GM19099 (cell line): ENCODE data around the gene GFI1B.

Source experiments
- POLR2A ChIP-seq: IDR thresholded peaks from 3 replicates; pipeline ENCODE4 v1.6.1; 2011; ENCODE audit warnings: low read depth; ENCODE audit not compliant: insufficient read length; ENCODE audit errors: extremely low read depth

GFI1B gene

DNA sequence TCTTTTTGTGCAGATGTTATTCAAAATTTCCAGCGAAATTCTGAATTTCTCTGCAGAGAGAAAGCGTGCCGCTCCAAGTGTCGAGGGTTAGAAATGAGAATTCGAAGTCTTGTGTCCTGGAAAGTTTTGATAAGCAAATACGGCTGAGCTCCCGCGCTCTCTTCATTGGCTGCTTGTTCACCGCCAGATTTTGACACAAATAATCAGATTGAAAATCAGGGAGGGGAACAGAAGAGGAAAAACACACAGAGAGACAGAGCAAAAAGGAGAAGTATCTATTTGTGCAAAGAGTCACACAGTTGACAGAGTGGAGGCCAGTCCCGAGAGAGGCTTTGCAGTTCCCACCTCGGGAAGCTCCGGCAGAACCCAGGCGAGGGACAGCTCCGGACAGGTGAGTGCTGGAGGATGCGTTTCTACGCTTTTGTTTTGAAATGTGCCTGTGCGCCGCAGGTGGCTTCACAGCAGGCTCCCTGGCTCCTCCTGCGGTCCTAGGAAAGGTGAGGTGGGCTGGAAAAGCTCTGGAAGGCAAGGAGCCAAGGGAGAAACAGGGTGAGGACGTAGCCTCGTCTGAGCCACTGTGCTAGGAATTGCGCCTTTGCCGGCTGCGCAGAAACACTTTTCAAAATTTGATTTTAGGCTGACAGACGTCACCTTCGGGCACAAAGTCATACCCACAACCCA, at the start of gene GFI1B:
Gene GFI1B, plus strand, starts transcription at position 244 of the 681 bp plus-strand sequence. CDS start 7,985 bp downstream, outside the sequence.
- no peak for TF ChIP-seq POLR2A

DNA sequence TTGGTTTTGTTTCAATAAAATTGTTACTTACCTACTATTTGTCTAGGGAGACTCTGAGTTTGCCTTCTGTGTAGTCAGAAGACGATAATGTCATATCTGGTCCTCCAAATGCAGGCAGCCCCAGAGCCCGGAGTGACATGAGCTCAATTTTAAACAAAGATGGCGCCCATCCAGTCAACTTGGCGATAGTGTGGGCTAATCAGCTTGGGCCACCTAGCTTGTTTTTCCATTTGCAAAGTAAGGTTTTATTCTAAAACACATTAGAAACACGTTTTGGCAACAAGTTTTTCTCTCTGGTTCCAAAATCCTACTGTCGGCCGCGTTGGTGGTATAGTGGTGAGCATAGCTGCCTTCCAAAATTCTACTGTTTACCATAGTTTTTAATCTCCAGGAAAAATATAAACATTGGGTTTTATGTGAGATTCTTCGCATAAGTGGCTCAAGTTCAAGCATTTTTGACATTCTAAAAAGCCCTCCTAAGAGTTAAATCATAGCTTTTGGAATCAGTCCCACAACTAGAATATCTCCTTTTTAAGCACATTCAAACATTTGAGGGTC, 47.2 kb upstream of the GFI1B start:
- no peak for TF ChIP-seq POLR2A

DNA sequence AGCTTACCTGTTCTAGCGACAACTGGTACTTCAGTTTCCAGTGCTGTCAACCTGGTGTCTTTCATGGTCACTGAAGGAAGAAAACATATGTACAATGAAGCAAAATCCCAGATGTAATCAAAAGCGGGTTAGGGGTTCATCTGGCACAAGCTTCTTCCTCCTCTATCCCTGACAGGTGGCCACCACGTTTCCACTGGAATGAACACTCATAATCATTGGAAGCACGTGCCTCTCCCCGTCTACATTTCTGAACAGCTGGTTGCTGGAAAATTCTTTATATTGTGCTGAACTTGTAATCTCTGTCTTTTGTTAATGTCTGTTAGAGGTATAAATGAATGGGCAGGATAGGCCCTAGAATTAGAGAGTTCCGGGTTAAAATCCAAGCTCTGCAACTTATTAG, 43.5 kb upstream of the GFI1B start:
- no peak for TF ChIP-seq POLR2A

DNA sequence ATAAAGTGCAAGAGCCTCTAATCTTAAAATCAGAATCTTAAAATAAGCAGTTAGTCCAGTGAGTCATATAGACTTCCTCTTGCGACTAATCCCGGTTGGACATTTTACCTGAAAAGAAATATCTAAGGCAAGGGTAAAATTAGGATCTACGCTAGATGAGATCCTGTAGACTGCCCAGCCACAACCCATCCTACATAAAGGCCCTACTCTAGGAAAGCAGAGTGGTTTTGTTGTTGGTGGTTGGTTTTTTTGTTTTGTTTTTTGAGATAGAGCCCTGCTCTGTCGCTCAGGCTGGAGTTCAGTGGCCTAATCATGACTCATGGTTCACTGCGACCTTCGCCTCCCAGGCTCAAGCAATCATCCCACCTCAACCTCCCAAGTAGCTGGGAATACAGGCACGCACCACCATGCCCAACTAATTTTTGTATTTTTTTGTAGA, 41.0 kb upstream of the GFI1B start:
- TF ChIP-seq POLR2A: no peak

DNA sequence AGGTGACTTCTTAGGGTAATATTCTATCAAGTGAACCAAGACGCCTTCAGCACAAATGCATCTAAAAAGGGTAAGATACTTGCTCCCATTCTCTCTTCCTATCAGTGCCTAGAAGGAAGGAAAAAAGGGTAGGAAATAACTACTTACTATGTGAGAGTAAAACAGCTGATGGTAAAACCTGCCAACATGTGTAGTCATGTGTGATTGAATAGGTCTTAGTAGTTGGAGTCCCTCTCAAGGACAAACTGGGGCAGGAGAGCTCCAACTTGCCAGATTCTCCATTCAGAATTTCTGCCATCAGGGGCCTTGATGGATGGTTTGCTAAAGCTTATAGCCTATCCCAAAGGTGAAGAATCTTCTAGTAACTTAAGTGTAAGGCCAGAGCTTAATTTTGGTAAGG, 39.3 kb upstream of the GFI1B start:
- no peak for TF ChIP-seq POLR2A

DNA sequence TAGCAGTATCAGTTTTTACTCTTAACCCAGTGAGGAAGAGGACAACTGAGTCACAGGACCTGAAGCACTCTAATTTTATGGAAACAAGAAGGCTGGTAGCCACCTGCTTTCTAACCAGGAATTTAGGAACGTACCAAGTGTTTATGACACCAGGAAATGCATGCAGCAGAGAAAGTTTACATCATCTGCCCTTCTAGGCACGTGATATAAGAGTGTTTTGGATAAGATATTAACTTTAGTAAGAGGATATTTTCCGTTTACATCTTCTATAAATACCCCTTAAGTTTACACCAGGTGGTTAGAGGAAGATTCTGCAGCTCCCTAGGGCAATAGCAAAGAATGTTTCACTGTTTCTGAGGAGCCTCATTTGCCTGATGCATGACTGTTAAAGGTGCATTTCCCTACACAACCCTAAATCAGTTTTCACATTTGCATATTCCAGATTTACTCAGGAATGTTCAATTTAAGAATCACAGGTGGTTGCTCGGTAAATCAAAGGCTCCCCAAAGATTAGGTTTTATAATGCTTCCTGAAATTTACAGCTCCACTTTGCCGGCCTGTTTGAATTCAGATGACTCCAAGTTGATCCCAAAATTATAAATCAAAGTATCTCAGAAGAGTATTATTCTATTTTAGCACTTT, 35.8 kb upstream of the GFI1B start:
- no peak for TF ChIP-seq POLR2A

DNA sequence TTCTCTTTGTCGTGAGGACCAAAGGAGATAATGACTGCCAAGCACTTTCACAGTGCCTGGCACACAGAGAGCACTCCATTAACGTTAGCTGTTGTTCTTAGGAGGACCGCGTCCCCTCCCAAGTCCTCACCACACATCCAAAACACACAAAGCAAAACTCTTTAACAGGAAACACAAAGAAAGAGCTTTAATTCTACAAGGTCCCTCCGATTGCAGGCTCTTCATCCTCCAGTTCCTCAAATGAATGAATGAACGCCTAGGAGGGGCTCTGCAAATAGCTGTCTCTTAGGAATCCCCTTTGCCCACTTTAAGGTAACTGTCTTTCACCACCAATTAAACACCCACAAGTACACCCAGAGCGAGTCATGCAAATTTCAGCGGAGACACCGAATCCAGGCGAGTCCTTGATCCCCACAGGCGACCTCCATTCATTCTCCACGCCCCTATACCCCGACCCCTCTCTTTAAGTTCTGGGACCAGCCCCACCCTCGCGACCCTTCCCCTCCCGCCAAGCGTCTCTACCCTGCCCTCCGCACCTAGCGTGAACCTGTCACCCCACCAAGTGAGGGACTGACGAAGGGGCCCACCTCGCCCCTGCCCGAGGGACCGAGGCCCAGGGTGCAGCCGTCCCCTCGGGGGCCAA, 34.7 kb upstream of the GFI1B start:
- TF ChIP-seq POLR2A: no peak

DNA sequence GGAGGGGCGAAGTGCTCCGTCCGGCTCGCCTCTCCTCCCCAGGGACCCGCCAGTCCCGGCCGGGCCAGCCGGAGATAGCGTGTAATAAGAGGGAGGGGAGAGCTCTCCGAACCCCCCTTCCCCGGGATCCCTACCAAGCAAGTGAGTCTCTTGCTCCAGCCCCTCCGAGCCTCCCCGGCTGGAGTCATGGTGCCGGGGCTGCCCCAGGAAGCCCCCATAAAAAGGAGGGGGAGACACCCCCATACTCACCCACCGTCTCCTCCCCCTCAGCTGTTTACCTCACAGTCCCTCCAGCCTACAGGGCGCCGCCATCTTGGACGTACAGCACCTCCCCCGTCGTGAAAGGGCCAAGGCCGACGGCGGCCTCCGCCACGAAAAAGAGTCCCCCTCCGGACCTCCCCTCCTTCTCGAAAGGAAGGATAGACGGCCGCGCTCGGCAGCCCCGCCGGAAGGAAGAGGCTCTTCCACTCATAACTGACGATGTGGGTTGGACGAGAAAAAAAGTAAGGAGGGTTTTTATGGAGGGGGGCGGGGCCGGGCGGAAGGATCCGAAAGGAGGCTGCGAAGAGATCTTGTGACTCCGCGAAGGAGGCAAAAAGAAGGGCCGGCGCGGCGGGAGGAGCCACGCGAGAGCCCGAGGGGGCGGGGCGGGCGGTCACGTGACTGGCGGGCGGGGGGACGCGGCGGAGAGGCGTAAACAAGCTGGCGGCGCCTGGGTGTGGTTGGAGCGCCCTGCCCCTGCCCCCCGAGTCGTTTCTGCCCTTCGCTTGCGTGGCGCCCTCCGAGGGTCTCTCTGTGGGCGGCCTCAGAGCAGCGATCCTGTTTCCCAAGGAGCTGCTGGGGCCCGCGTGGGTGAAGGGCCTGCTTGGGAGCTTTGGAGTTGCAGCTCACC, 34.0 kb upstream of the GFI1B start, which contains the start of gene TSC1:
Gene TSC1, minus strand, starts transcription at position 323 of the 892 bp plus-strand sequence. CDS start 15,744 bp downstream, outside the sequence.
- peak; percentile 71 for TF ChIP-seq POLR2A

DNA sequence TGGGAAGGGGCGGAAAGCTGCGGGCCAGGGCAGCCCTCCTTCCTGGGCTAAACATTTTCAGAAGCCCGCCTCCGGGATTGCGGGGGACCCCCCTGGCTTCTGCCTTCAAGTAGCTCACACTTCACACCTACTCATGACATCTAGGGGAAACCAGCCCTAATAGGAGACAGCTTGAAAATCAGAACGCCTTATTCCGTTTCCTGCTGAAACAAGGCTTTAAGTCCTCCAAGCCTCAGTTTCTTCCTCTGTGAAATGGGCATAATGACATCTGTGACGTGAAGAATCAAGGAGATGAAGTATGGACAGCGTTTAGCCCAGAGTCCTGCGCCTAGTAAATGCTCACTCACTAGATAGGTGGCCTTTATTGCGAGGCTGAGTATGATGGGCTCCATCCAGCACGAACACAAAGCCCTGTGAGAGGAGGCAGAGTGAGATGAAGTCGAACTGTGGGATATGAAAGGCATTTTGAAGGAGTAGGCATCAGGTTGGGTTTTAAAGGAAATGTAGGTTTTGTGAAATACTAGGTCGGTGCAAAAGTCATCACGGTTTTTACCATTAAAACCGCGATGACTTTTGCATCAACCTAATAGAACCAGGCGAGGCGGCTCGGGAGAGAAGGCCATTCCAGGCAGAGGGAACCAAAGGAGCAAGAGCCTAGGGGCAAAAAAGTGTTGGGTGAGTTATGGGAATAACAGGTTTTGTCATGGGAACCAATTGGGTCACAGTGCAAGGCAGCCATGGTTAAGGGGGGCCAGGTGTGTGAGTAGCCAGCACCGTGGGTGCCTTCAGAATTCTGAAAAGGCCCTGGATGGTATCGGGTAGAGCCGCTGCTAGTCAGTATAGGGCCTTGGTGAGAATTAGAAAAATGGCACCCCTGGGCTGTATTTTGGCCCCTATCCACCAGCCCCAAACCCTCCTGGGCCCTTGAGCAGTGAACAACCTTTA, 33.0 kb upstream of the GFI1B start:
- TF ChIP-seq POLR2A: no peak

DNA sequence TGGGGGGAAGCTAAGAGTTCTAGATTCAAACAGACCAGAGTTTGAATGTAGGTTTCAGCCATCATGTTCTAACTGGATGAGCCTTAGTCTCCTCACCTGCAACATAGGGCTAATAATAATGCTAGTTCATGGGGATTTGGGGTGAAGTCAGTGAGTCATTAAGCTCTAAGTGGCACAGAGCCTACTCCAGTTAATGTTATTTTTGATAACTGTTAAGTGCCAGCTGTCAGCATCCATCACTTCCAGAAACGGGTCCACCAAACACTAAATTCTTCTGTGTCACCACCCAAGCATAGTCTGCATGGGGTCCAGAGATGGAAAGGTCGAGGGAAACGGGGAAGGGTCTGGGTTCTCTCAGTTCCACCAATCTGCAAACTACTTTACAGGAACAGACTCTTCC, 32.3 kb upstream of the GFI1B start:
- TF ChIP-seq POLR2A: no peak

DNA sequence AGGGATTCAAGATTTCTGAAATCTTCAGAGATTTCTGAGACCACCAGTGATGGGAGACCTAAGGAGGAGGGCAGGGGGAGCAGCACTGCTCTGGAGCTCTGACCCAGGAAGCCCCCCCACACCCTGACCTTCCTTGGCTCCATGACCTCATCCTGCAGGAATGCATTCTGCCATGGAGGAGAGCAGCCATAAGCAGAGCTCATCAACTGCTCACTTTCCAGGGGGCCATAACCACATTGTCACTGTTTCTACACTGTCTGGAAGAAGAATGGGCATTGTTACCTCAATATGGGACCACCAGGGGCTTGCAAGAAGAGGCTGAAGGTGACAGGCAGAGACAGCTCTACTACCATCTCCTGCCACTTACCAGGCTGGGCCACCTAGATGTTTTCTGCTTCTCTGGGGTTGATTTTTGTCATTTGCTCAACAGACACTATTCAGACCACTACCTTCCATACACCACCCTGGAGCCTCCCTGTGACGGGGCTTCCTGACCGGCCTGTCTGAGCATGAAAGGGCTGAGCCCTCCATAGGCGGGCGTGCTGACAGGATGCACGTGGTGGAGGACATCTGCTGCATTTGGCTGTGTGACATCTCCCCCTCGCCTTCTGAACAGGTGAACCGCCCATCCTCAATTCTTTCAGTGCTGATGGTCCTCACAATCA, 31.7 kb upstream of the GFI1B start:
- no peak for TF ChIP-seq POLR2A

DNA sequence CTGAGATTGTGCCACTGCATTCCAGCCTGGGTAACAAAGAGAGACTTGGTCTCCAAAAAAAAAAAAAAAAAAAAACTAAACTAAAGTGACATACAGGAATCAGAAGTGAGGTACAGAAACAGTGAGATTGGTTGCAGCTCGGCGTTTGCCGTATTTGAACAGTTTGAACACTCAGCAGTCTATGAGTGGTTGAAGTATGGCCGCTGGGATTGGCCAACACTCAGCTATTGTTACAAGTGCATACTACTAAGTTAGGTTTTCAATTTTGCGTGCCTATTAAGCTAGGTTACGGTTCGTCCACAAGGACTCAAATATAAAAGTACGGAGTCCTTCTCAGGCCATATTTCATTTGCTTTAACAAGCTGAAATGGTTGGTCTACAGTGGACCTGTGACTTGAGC, 30.7 kb upstream of the GFI1B start:
- no peak for TF ChIP-seq POLR2A

DNA sequence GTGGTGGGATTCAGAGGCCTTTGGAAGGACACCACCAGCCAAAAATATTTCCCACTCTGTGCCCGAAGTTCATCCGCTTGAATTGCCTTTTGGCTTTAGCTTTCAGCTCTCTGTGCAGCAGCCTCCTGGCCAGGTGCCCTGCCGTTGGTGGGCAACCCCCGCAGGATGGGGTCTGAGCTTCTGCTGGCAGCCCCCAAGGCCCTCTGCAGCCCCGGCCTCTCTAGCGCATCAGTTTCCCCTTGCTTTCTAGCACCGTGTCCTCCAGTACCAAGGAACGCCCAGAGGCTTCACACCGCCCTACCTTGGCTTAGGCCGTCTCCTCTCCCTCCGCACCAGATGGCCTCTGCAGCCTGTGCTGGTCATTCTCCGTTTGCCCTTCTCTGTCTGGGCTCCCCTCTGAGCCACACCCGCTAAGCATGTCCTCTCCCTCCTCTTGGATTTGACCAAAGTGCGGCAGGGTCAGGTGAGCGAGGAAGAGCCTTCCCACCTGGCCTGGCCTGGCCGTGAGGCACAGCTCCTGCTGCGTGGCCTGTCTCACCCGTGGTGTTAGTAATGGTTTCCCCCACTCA, 29.9 kb upstream of the GFI1B start:
- no peak for TF ChIP-seq POLR2A

DNA sequence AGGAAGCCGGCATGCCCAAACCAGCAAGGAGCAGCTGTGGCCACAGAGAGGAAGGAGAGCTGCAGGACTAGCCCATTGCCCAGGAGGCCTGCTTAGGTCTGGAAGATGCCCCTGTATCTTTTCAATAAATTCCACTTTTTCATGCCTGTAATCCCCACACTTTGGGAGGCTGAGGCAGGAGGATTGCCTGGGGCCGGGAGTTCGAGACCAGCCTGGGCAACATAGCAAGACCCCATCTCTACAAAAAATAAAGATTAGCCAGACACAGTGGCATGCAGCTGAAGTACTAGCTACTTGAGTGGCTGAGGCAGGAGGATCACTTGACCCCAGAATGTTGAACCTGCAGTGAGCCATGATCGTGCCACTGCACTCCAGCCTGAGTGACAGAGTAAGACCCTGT, 28.8 kb upstream of the GFI1B start:
- TF ChIP-seq POLR2A: no peak
